Skeletal muscle cell (primary cell): ENCODE data around the gene VCPKMT.
A peak's percentile ranks its signal among the peaks of the same experiment; 100 is the strongest.

Experiments used
- DNase-seq: peaks from one replicate; pipeline ENCODE4 v3.0.0-alpha.2; 2010; ENCODE audit warnings: low read depth
- H3K4me3 ChIP-seq: 2 replicates; pipeline ENCODE4 v1.5.1; 2011; ENCODE audit warnings: low read depth, mild to moderate bottlenecking, control low read depth, low read length, moderate library complexity

The VCPKMT gene

GRCh38 chr14:50070840-50071548, 45.4 kb downstream of the VCPKMT start:
- no peak overlapping the region for H3K4me3 ChIP-seq
- no peak for DNase-seq

GRCh38 chr14:50070230-50070629, 46.1 kb downstream of the VCPKMT start:
- no peak overlapping the region for H3K4me3 ChIP-seq
- DNase-seq = no peak

GRCh38 chr14:50069325-50069724, 47.0 kb downstream of the VCPKMT start:
- no peak overlapping the region for H3K4me3 ChIP-seq
- no peak for DNase-seq

- H3K4me3 ChIP-seq = no peak overlapping the region
- no peak for DNase-seq
Measured at GRCh38 chr14:50068496-50068895, 47.9 kb downstream of the VCPKMT start.

GRCh38 chr14:50067723-50068495, 48.5 kb downstream of the VCPKMT start:
- peak; percentile 63 for DNase-seq

GRCh38 chr14:50065583-50065982, 50.8 kb downstream of the VCPKMT start:
- DNase-seq = no peak
- H3K4me3 ChIP-seq = no peak overlapping the region

More at GRCh38 chr14:50067723-50068495, 48.5 kb downstream of the VCPKMT start:
- no peak overlapping the region for H3K4me3 ChIP-seq

- no peak for DNase-seq
- no peak overlapping the region for H3K4me3 ChIP-seq
Measured at GRCh38 chr14:50064993-50065392, 51.4 kb downstream of the VCPKMT start.

- DNase-seq = no peak
- no peak overlapping the region for H3K4me3 ChIP-seq
Measured at GRCh38 chr14:50063876-50064420, 52.4 kb downstream of the VCPKMT start.

- no peak overlapping the region for H3K4me3 ChIP-seq
- peak; percentile 42 for DNase-seq
Measured at GRCh38 chr14:50062438-50063085, 53.8 kb downstream of the VCPKMT start.

- H3K4me3 ChIP-seq = no peak overlapping the region
- DNase-seq = no peak
Measured at GRCh38 chr14:50061664-50062437, 54.5 kb downstream of the VCPKMT start.

- H3K4me3 ChIP-seq = peak overlapping the region; percentile 24
- DNase-seq = peak; percentile 86
Measured at GRCh38 chr14:50060871-50061663, 55.3 kb downstream of the VCPKMT start.

- H3K4me3 ChIP-seq = no peak overlapping the region
- DNase-seq = no peak
Measured at GRCh38 chr14:50059763-50060616, 56.4 kb downstream of the VCPKMT start.
